Activated T-helper 17 cell treated with anti-CD3 and anti-CD28 coated beads, Interleukin-2, amount 50 U/mL, for 72 hours (primary cell): ENCODE data around the gene MTRFR. TPM values are rescaled to one million over a fixed set of nuclear protein-coding genes. Genes with fewer than 3 reads are reported as not detected.

Source experiments
- ATAC-seq: fragments of 150-1000 bp; cut with Tn5 transposase; replicated peaks from 2 replicates; pipeline ENCODE4 v1.10.0; 2021; ENCODE audit warnings: mild to moderate bottlenecking, moderate library complexity
- H3K27ac Mint-ChIP-seq: one replicate; pipeline ENCODE4 v1.8.0; 2022; ENCODE audit warnings: mixed read lengths
- H3K27me3 Mint-ChIP-seq: one replicate; pipeline ENCODE4 v1.8.0; 2022; ENCODE audit warnings: mixed read lengths
- H3K36me3 Mint-ChIP-seq: one replicate; pipeline ENCODE4 v1.8.0; 2022; ENCODE audit warnings: low read depth, mild to moderate bottlenecking, mixed read lengths
- H3K4me1 Mint-ChIP-seq: one replicate; pipeline ENCODE4 v1.8.0; 2022; ENCODE audit warnings: mixed read lengths
- H3K4me3 Mint-ChIP-seq: one replicate; pipeline ENCODE4 v1.8.0; 2022; ENCODE audit warnings: mild to moderate bottlenecking, mixed read lengths
- H3K9me3 Mint-ChIP-seq: one replicate; pipeline ENCODE4 v1.8.0; 2022; ENCODE audit warnings: mixed read lengths
- total RNA-seq, 2 donors: library from RNA; stranded (reverse); gene quantifications; one replicate each; pipeline ENCODE4 v1.2.3, GENCODE V29; 2022

The MTRFR gene
- total RNA-seq, 2 donors from 2014 or later, result 26.8 to 32.3 TPM

DNA sequence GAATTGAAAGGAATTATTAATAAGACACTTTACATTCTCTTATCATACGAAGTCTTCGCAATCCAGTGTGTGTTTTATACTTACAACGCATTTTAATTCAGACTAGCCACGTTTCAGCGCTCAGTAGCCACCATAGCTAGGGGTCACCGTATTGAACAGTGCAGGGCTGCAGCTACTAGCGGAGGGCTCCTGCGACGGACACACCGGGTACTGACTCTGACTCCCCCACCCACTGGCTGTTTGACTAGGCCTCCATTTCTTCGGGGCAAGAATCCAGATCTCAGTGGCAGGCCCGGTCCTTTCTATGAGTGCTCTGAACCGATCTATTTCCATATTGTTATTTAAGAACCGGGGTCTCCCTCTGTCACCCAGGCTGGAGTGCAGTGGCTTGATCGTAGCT, 39.9 kb downstream of the MTRFR start:
- peak overlapping the region; percentile 59 for H3K4me3 Mint-ChIP-seq

DNA sequence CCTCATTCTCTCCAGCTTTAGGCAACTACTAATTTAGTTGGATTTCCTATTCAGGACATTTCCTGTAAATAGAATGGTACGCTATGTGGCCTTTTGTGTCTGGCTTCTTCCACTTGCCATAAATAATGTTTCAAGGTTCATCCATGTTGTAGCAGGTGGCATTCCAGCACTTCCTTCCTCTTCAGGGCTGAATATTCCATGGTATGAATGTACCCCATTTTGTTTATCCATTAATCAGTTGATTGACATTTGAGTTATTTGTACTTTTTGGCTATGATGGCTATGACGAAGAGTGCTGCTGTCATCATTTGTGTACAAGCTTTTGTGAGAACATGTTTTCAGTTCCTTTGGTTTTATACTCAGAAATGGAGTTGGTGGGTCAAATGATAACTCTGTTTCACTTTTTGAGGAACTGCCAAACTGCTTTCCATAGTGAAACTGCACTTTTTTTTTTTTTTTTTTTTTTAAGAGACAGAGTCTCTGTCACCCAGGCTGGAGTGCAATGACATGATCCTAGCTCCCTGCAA, 44.9 kb downstream of the MTRFR start:
- Mint-ChIP-seq H3K9me3 (peaks cover 3% of the 10 kb centered on the region), H3K27me3 (no peaks in the 10 kb centered on the region), H3K4me3 (peak overlapping the region; percentile 64), H3K4me1 (peaks cover 6% of the 10 kb centered on the region), H3K27ac (peak overlapping the region; percentile 96), H3K36me3 (no peaks in the 10 kb centered on the region)
- ATAC-seq, result peak; percentile 95

More for the DNA sequence above, 39.9 kb downstream of the MTRFR start:
- Mint-ChIP-seq H3K27ac (peak overlapping the region; percentile 46), H3K4me1 (peaks cover 4% of the 10 kb centered on the region), H3K27me3 (no peaks in the 10 kb centered on the region), H3K36me3 (no peaks in the 10 kb centered on the region), H3K9me3 (peaks cover 3% of the 10 kb centered on the region)
- ATAC-seq, result no peak

DNA sequence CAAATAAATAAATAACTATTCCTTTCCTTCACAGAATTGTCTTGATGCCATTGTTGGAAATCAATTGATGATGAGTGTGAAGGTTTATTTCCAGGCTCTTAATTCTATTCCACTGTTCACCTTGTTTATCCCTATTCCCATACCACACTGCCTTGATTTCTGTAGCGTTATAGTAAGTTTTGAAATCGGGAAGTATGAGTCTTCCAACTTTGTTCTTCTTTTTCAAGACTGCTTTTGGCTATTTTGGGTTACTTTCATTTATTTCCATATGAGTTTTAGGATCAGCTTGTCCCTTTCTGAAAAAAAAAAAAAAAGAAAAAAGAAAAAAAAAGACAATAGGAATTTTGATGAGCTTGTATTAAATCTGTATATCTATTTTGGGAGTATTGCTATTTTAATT, 47.7 kb downstream of the MTRFR start:
- ATAC-seq, result no peak
- H3K36me3 Mint-ChIP-seq, result no peaks in the 10 kb centered on the region
- H3K27ac Mint-ChIP-seq, result no peak overlapping the region
- no peak overlapping the region for H3K4me3 Mint-ChIP-seq
- peaks cover 6% of the 10 kb centered on the region for H3K4me1 Mint-ChIP-seq
- no peaks in the 10 kb centered on the region for H3K27me3 Mint-ChIP-seq
- H3K9me3 Mint-ChIP-seq, result peaks cover 3% of the 10 kb centered on the region

DNA sequence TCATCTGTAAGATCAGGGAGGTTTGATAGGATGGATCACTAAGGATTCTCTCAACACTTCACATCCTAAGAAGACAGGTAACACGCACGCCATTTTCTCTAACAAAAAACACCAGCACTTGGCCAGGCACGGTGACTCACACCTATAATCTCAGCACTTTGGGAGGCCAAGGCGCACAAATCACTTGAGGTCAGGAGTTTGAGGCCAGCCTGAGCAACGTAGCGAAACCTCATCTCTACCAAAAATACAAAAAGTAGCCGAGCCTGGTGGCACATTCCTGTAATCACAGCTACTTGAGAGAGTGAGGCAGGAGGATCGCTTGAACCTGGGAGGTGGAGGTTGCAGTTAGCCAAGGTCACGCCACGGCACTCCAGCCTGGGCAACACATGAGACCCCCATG, 48.9 kb downstream of the MTRFR start:
- no peaks in the 10 kb centered on the region for H3K36me3 Mint-ChIP-seq
- no peak overlapping the region for H3K27ac Mint-ChIP-seq
- no peak overlapping the region for H3K4me3 Mint-ChIP-seq
- ATAC-seq, result no peak
- H3K4me1 Mint-ChIP-seq, result peaks cover 6% of the 10 kb centered on the region
- no peaks in the 10 kb centered on the region for H3K27me3 Mint-ChIP-seq
- peaks cover 3% of the 10 kb centered on the region for H3K9me3 Mint-ChIP-seq

DNA sequence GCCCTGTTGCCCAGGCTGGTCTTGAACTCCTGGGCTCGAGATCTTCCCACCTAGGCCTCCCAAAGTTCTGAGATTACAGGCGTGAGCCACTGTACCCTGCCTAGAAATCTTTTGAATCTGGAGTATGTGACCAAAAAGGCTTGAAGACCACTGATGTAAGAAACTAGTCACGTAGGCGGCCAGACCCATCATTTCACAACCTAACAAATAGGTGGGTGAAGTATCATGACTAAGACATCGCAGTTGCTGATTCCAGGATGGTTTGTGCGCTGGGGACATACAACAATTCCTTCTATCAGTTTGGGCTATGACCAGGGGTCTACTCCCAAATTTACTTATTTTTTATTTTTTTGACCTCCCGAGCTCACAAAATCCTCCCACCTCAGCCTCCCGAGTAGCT, 50.2 kb downstream of the MTRFR start:
- no peaks in the 10 kb centered on the region for H3K9me3 Mint-ChIP-seq
- H3K4me1 Mint-ChIP-seq, result no peaks in the 10 kb centered on the region
- ATAC-seq, result no peak
- H3K27me3 Mint-ChIP-seq, result no peaks in the 10 kb centered on the region
- H3K36me3 Mint-ChIP-seq, result no peaks in the 10 kb centered on the region
- H3K27ac Mint-ChIP-seq, result no peak overlapping the region
- no peak overlapping the region for H3K4me3 Mint-ChIP-seq

DNA sequence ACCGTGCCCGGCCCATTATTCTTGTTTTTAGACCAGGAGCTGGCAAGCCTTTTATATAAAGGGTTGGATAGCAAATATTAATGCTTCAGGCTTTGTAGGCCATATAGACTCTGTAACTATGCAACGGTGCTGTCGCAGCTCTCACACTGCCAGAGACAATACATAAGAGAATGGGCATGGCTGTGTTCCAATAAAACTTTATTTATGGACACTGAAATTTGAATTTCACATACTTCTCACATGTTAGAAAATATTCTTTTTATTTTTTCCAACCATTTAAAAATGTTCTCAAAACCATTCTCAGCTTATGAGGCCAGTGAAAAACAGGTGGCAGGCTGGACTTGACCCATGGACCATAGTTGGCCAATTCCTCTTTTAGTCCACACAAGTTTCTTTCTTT, 51.4 kb downstream of the MTRFR start:
- ATAC-seq, result no peak

DNA sequence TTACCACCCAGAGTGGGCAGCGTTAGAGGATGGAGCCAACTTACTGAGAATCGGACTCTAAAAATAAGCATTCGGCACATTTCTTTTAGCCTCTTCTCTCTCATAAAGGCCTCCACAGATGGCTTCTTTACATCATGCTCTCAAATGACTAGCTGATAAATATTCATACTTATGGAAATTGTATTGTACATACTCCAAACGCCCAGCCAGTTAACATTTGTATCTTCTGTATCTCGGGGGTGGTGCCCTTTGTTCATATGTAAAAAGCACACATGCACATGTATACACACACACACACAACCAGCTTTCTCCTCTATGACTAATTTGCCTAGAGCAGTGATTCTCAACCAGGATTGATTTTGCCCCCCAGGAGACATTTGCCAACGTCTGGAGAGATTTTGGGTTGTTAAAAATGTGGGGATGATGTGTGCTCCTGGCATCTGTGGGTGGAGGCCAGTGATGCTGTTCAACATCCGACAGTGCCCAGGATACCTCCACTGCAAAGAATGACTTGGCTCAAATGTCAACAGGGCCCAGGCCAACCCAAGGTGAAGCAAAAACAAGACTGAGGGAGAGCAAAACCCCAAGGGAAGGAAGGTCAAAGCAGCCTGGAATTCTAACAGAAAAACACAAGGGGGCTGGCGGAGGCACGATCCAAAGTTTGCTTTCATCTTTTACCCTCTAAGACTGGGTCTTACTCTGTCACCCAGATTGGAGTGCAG, 53.6 kb downstream of the MTRFR start:
- no peak for ATAC-seq
- H3K4me1 Mint-ChIP-seq, result no peaks in the 10 kb centered on the region
- no peaks in the 10 kb centered on the region for H3K9me3 Mint-ChIP-seq
- no peak overlapping the region for H3K27ac Mint-ChIP-seq
- no peaks in the 10 kb centered on the region for H3K27me3 Mint-ChIP-seq
- no peak overlapping the region for H3K4me3 Mint-ChIP-seq
- H3K36me3 Mint-ChIP-seq, result peaks cover 31% of the 10 kb centered on the region

More for the DNA sequence above, 51.4 kb downstream of the MTRFR start:
- H3K27ac Mint-ChIP-seq, result no peak overlapping the region
- H3K27me3 Mint-ChIP-seq, result no peaks in the 10 kb centered on the region
- H3K9me3 Mint-ChIP-seq, result no peaks in the 10 kb centered on the region
- peaks cover 10% of the 10 kb centered on the region for H3K36me3 Mint-ChIP-seq
- no peaks in the 10 kb centered on the region for H3K4me1 Mint-ChIP-seq
- H3K4me3 Mint-ChIP-seq, result no peak overlapping the region

DNA sequence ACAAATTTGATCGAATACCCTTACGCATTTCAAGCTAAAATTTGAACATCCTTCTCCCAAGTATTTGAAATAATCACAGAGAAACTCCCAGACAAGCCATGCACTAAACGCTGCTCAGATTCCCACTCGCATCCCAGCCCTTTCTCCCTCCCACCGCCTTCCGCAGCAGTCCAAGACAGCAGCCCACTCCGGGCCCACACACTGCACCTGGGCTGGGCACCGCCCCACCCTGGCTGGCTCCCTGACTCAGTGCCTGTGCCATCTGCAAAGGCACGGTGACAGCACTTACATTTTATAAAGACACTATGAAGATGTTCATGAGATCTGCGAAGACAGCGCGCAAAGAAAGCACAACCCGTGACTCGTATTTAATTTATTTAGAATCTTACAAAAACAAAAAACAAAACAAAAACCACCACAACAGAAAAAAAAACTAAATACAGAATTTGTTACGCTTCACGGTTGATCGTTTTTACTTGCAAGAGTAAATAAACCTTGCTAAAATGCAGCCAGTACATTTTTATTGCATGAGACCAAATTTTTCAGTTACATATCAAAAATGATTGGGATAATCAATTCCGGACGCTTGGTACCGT, 55.6 kb downstream of the MTRFR start:
- H3K27me3 Mint-ChIP-seq, result no peaks in the 10 kb centered on the region
- no peaks in the 10 kb centered on the region for H3K4me1 Mint-ChIP-seq
- H3K36me3 Mint-ChIP-seq, result peaks cover 49% of the 10 kb centered on the region
- no peaks in the 10 kb centered on the region for H3K9me3 Mint-ChIP-seq
- ATAC-seq, result no peak
- no peak overlapping the region for H3K27ac Mint-ChIP-seq
- H3K4me3 Mint-ChIP-seq, result no peak overlapping the region

DNA sequence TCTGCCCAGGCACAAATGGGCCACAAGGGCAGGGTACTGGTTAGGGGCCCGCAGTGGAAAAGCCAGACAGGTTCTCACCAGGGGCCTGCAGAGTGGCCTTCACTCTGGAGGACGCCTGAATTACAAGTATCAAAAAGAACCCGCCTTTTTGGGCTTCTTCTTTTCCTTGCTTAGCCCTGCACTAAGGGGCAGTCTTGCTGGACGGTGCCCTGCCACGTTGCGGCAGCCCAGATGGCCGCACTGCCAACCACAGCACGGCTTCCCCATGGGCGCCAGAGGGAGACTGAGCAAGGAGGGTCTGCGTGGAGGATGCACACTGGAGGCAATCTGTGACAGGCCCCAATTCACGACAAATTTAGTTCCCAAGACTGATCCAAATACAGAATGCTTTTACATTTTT, 56.7 kb downstream of the MTRFR start:
- H3K27me3 Mint-ChIP-seq, result no peaks in the 10 kb centered on the region
- ATAC-seq, result no peak

DNA sequence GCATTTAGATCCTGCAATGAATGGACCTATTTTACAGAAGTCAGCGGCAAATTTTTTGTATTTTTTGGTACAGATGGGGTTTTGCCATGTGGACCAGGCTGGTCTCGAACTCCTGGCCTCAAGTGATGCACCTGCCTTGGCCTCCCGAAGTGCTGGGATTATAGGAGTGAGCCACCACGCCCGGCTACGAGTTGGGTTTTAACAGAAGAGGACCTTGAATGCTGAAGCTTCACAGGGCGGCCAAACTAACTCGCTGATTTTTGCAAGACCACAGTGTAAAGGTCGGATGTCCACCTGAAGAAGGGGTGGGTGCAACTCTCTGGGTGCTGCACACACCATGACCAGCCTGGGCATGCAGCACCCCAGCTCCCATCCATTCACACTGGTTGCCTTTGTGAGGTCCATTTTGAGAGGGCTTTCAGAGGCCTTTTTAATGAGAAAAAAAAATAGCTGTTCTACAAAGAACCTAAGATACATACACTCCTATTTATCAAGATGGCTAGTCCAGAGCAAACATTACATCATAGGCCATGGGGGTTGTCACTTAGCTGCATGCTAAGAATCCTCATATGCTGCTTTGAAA, 60.0 kb downstream of the MTRFR start:
- H3K27me3 Mint-ChIP-seq, result no peaks in the 10 kb centered on the region
- ATAC-seq, result no peak
- no peak overlapping the region for H3K4me3 Mint-ChIP-seq
- H3K4me1 Mint-ChIP-seq, result no peaks in the 10 kb centered on the region
- peaks cover 93% of the 10 kb centered on the region for H3K36me3 Mint-ChIP-seq
- H3K27ac Mint-ChIP-seq, result peak overlapping the region; percentile 39
- no peaks in the 10 kb centered on the region for H3K9me3 Mint-ChIP-seq

More for the DNA sequence above, 56.7 kb downstream of the MTRFR start:
- Mint-ChIP-seq H3K4me1 (no peaks in the 10 kb centered on the region), H3K4me3 (no peak overlapping the region), H3K36me3 (peaks cover 60% of the 10 kb centered on the region), H3K27ac (no peak overlapping the region), H3K9me3 (no peaks in the 10 kb centered on the region)

DNA sequence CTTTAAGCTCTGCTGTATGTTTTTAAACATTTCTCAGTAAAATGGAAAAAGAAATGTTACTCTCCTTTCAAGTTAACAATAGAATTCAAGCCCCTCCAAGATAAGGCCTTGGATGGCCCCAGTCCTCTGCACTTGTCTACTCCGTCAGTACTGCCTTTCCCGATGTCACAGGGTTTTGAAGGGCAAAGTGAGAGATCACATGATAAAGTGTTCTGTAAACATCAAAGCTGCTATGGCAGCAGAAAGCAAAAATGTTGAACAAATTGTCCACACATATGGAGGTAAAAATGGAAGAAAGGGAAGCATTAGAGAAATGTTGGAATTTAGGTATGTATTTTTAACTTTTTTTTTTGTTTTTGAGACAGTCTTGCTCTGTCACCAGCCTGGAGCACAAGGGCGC, 71.9 kb downstream of the MTRFR start:
- no peak for ATAC-seq
- Mint-ChIP-seq H3K4me1 (no peaks in the 10 kb centered on the region), H3K27me3 (no peaks in the 10 kb centered on the region), H3K4me3 (no peak overlapping the region), H3K9me3 (no peaks in the 10 kb centered on the region), H3K36me3 (peaks cover 96% of the 10 kb centered on the region), H3K27ac (no peak overlapping the region)

DNA sequence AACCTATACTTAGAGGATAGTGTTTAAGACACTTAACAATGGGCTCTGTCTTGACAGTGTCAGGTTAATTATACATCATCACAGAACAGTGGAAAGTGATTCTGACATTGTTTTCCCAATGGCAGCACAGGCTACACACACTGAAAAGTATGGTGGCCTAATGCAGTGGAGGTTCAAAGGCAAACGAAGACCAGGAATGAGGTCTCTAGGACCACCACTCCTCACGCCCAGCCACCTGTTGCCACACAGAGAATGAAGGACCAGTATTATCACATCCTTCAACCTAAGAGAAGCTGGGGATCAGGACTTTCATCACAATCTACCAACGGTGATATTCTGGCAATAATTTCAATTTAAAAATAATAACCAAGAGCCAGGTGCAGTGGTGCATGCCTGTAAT, 73.0 kb downstream of the MTRFR start:
- no peaks in the 10 kb centered on the region for H3K9me3 Mint-ChIP-seq
- H3K36me3 Mint-ChIP-seq, result peaks cover 99% of the 10 kb centered on the region
- no peak overlapping the region for H3K27ac Mint-ChIP-seq
- no peak for ATAC-seq
- no peak overlapping the region for H3K4me3 Mint-ChIP-seq
- H3K4me1 Mint-ChIP-seq, result no peaks in the 10 kb centered on the region
- no peaks in the 10 kb centered on the region for H3K27me3 Mint-ChIP-seq
